Esophagus squamous epithelium (tissue), 5 donors: ENCODE data around the gene LZTR1. TPM values are rescaled to one million over a fixed set of nuclear protein-coding genes. Genes with fewer than 3 reads are reported as not detected.

Experiments used
- DNase-seq: peaks from one replicate; lab custom pipeline; 2025; lab: John Stamatoyannopoulos, UW
- H3K27ac ChIP-seq, 4 donors: fragments of 200-600 bp; sonication (generic); one replicate each; pipeline ENCODE4 v1.5.1; 2016 to 2019; ENCODE audit warnings: mild to moderate bottlenecking in 1 of 4
- H3K27me3 ChIP-seq, 4 donors: fragments of 200-600 bp; sonication (generic); 1 replicate in 3 of 4; 2 replicates in 1 of 4; pipeline versions ENCODE4 v1.5.1 to v1.6.0; 2017 to 2021; ENCODE audit warnings: antibody characterized with exemption in 1 of 4
- H3K36me3 ChIP-seq, 3 donors: fragments of 200-600 bp; sonication (generic); one replicate each; pipeline ENCODE4 v1.5.1; 2016 to 2019
- H3K4me1 ChIP-seq, 3 donors: fragments of 200-600 bp; sonication (generic); one replicate each; pipeline ENCODE4 v1.5.1; 2017 to 2019
- H3K4me3 ChIP-seq, 4 donors: fragments of 200-600 bp; sonication (generic); 1 replicate in 3 of 4; 2 replicates in 1 of 4; pipeline ENCODE4 v1.5.1; 2016 to 2019; ENCODE audit warnings: mild to moderate bottlenecking in 2 of 4, moderate library complexity in 1 of 4
- H3K9me3 ChIP-seq, 3 donors: fragments of 200-600 bp; sonication (generic); one replicate each; pipeline ENCODE4 v1.5.1; 2016 to 2019
- CTCF ChIP-seq, 6 experiments: fragments of 450-650 bp in 4 of 6; fragments of 200-600 bp in 2 of 6; sonication (generic) in 2 of 6; IDR thresholded peaks; one replicate each; pipeline ENCODE4 v1.5.1; 2016 to 2019; ENCODE audit warnings: antibody characterized with exemption in 6 of 6, mild to moderate bottlenecking in 4 of 6, moderate library complexity in 4 of 6
- POLR2A ChIP-seq, 4 donors: fragments of 450-650 bp; IDR thresholded peaks; one replicate each; pipeline ENCODE4 v1.6.1; 2017; ENCODE audit warnings: antibody characterized with exemption in 4 of 4, mild to moderate bottlenecking in 4 of 4, moderate library complexity in 3 of 4
- WGBS, 2 donors: methylation state at CpG; one replicate each; pipeline ENCODE4 v1.1.5; 2018; 5-methylcytosine and 5-hydroxymethylcytosine counted together
- intact Hi-C: fragments of 100-400 bp; cut with DNase I; formaldehyde crosslinking; loops from one replicate; pipeline ENCODE4 v1.15.0; 2022
- total RNA-seq, 4 donors: library from RNA; depleted of rRNA; stranded (reverse); fragments of >200 nt; gene quantifications; one replicate each; pipeline ENCODE4 v1.1.0, GENCODE V29; 2016
- donor health status: DM: yes; HTN: yes; CAD: no.

The LZTR1 gene
- total RNA-seq, 4 donors from 2014 or later: 15.3 to 44.4 (median 25.5) TPM

GRCh38 chr22:20951932-20952380 lies 30.1 kb upstream of the LZTR1 start:
- Histone ChIP-seq H3K36me3 (peaks cover 0 to 55% (median 18%) of the 10 kb centered on the region in 3 donors), H3K27ac (peak overlapping the region; percentile 0 to 88 (median 54)), H3K27me3 (no peaks in the 10 kb centered on the region), H3K9me3 (no peaks in the 10 kb centered on the region), H3K4me1 (peaks cover 12 to 89% (median 40%) of the 10 kb centered on the region in 3 donors), H3K4me3 (no peak overlapping the region)
- WGBS, 2 donors: 83 to 84% methylated on average over 6 to 7 of the region's 8 CpGs
- TF ChIP-seq POLR2A (IDR thresholded peaks at IDR 0.05) (no peak), CTCF (IDR thresholded peaks at IDR 0.05) (no peak)
- intact Hi-C loops: no loop called here
- DNase-seq: no peak

- Histone ChIP-seq H3K27me3 (peaks cover 0 to 7% (median 0%) of the 10 kb centered on the region in 4 donors), H3K4me3 (no peak overlapping the region), H3K4me1 (peaks cover 18 to 97% (median 40%) of the 10 kb centered on the region in 3 donors), H3K9me3 (no peaks in the 10 kb centered on the region), H3K36me3 (peaks cover 0 to 55% (median 18%) of the 10 kb centered on the region in 3 donors), H3K27ac (peak overlapping the region in 3 of 4 donors; percentile 0 to 88 (median 82))
- WGBS, 2 donors: 79 to 87% methylated on average over 13 of the region's 13 CpGs
- TF ChIP-seq CTCF (IDR thresholded peaks at IDR 0.05): no peak
- intact Hi-C loops: no loop called here
- no peak for DNase-seq
Measured at GRCh38 chr22:20952544-20953341, 29.4 kb upstream of the LZTR1 start.

GRCh38 chr22:20953342-20953608 lies 28.8 kb upstream of the LZTR1 start:
- H3K27me3 ChIP-seq: peaks cover 0 to 10% (median 0%) of the 10 kb centered on the region in 4 donors
- peak overlapping the region in 3 of 4 donors; percentile 78 to 88 (median 82) for H3K27ac ChIP-seq

GRCh38 chr22:20953668-20954500 lies 28.2 kb upstream of the LZTR1 start:
- intact Hi-C loops: no loop called here
- no peaks in the 10 kb centered on the region for H3K9me3 ChIP-seq
- H3K36me3 ChIP-seq: peaks cover 0 to 51% (median 18%) of the 10 kb centered on the region in 3 donors
- peaks cover 0 to 10% (median 0%) of the 10 kb centered on the region in 4 donors for H3K27me3 ChIP-seq
- 36 to 48% methylated on average over 5 to 6 of the region's 8 CpGs for WGBS, 2 donors
- H3K27ac ChIP-seq: peak overlapping the region; percentile 68 to 88 (median 80)
- TF ChIP-seq CTCF (IDR thresholded peaks at IDR 0.05): no peak
- no peak for TF ChIP-seq POLR2A (IDR thresholded peaks at IDR 0.05)
- no peak for DNase-seq
- no peak overlapping the region for H3K4me3 ChIP-seq
- H3K4me1 ChIP-seq: peaks cover 24 to 96% (median 43%) of the 10 kb centered on the region in 3 donors

More at GRCh38 chr22:20953342-20953608, 28.8 kb upstream of the LZTR1 start:
- Histone ChIP-seq H3K4me1 (peaks cover 24 to 98% (median 43%) of the 10 kb centered on the region in 3 donors), H3K4me3 (no peak overlapping the region), H3K36me3 (peaks cover 0 to 55% (median 18%) of the 10 kb centered on the region in 3 donors), H3K9me3 (no peaks in the 10 kb centered on the region)
- intact Hi-C loops: no loop called here
- 47 to 65% methylated on average over 3 of the region's 3 CpGs for WGBS, 2 donors
- DNase-seq: no peak
- TF ChIP-seq CTCF (IDR thresholded peaks at IDR 0.05): no peak
- TF ChIP-seq POLR2A (IDR thresholded peaks at IDR 0.05): no peak
